GM18507 (cell line): ENCODE results near the gene EYA2.
"Not testable (repeated sequence)": the region's sequence is repeated elsewhere in the genome, so short reads cannot be mapped to it uniquely, and the experiment has no call there.

ENCODE experiments used
- DNase-seq: peaks from one replicate; pipeline ENCODE4 v3.0.0; 2011; ENCODE audit warnings: low read depth; ENCODE audit not compliant: insufficient read length; ENCODE audit errors: extremely low spot score
- FAIRE-seq: peaks from 2 replicates; lab custom pipeline; 2011; peaks lifted over from hg19 to GRCh38; lab: Jason Lieb, UNC

The EYA2 gene

DNA sequence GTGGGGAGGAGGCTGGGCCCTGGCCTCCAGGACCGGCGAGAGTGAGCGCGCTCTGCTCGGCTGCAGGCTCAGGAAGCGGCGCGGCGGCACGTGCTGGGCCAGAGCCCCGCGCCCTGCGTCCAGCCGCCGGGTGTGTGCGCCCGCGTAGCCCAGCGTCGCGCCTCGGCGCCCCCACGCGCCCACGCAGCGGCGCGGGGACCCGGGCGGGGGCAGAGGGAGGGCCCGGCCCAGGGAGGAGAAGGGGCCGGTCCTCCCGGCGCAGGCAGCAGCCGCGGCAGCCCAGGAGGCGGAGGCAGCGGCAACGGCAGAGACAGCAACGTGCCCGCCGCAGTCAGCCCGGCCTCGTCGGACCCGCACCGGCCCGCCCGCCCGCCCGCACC is at the start of gene EYA2:
Gene EYA2, plus strand, starts transcription at position 265 of the 380 bp plus-strand sequence. CDS start 95,168 bp downstream, outside the sequence.
- DNase-seq (no peak), FAIRE-seq (no peak)

- no peak for FAIRE-seq
- DNase-seq, result no peak
These were observed 49.7 kb upstream of the EYA2 start for GRCh38 chr20:46844965-46845364.

GRCh38 chr20:46849269-46849668 is 45.4 kb upstream of the EYA2 start:
- DNase-seq (no peak), FAIRE-seq (no peak)

DNA sequence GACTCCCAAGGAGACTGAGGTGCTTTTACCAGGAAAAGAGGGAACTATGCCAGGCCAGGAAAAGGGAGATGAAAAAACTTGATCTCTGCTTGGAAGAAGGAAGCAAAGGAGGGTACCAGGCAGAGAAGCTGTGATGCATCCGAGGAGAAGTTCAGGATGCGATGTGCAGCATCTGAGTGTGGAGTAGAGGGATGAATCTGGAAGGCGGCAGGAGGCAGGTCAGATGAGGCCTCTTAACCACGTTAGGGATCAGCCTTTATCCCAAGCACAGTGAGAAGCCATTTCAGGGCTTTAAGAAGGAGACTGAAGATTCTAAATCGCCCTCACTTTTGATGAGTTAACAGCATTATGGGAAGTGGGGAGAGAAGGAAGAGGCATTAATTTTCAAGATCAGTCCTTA is 44.9 kb upstream of the EYA2 start:
- FAIRE-seq (no peak), DNase-seq (no peak)

GRCh38 chr20:46850416-46850815 is 44.2 kb upstream of the EYA2 start:
- FAIRE-seq (no peak), DNase-seq (no peak)

DNA sequence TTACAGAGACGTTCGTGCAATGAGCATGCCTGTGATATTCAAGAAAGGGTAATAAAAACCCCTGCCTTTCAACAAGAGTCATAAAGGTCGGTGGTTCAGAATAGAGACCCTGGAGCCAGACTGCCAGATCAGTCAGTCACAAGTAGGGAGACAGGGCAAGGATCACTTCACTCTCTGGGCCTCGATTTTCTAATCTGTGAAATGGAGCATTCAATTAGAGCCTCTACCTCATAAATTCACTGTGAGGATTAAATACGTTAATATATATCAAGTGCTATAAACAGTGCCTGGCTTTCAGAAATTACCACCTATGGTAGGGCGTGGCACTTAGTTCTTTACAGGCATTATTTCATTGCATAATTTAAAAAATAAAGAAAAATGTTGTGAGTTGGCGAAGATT is 43.7 kb upstream of the EYA2 start:
- FAIRE-seq, result no peak
- no peak for DNase-seq

GRCh38 chr20:46851746-46852145 is 42.9 kb upstream of the EYA2 start:
- FAIRE-seq, result no peak
- no peak for DNase-seq

GRCh38 chr20:46852313-46852712 is 42.3 kb upstream of the EYA2 start:
- DNase-seq, result no peak
- no peak for FAIRE-seq

DNA sequence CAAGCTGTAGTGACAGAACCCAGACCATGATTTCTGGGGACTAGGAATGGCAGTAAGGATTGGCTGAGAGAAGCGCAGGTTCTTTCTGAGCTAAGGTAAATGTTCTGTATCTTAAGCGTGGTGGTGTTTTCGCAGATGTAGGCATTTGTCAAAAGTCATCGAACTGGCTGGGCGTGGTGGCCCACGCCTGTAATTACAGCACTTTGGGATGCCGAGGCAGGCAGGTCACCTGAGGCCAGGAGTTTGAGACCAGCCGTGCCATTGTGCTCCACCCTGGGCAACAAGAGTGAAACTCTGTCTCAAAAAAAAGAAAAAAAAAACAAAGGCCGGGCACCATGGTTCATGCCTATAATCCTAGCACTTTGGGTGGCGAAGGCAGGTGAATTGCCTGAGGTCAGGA is 40.7 kb upstream of the EYA2 start:
- no peak for FAIRE-seq
- DNase-seq, result no peak

DNA sequence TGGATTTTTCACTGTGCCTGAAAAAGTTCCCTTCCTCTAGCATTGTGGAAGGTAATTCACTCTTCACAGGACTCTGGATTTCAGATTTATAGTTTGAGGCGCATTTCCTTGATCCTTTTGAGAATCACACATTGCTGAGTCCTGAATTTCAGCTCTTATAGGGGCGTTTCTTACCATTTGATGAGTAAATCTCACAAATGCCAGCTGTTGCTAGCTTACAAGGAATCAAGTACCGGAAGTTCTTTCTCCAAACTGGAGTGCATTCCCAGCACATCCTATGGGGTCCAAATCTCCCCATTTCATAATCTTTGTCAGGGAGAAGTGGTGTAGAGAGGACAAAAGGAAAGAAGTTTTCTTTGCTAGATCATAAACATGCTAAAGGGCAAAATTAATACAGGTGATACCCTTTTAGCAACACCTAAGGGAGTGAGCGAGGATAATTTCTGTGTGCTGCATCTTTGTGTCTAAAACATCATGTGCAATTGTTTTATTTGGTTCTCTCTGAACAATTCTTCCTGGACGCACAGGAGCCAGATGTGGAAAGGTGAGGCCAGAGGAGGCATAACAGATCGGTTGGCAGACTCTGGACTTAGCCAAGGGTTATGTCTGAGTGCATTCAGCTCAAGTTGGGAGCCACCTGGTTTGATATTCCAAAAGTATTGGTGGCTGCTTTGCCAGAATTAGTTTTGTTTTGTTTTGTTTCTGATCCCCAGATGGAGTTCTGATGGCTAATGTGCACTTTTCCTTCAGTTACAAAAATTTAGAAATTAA is 37.4 kb upstream of the EYA2 start:
- no peak for DNase-seq

DNA sequence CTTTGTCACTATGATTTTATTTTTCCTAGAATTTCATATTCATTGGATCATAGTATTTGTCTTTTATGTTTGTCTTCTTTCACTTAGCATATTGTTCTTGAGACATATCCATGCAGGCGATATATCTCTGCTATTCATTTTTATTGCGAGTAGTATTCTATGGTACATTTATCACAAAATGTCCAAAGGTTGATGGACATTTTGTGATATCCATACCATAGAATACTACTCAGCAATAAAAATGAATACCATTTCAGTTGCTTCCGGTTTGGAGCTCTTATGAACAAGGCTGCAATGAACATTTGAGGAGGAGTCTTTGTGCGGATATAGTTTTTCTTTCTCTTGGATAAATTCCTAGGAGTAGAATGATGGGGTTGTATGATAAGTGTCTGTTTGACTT is 28.8 kb upstream of the EYA2 start:
- FAIRE-seq (no peak), DNase-seq (no peak)

More for the DNA sequence above, 37.4 kb upstream of the EYA2 start:
- no peak for FAIRE-seq

DNA sequence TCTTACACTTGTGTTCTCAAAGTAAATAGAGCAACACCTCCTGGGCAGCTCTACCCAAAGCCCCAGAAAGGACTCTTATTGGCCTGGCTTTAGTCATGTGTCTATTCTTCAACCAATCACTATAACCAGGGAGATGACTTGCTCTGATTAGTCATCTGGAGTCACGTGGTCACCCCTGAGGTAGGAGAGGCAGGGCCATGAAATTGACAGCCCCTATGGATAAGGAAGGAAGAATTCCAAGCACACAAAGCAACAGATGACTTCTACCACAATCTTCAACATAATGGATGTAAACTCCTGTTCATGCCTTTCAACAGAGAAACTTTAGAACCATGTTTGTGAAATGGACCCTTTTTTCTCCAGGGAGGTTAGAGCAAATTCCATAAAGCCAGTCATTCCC is 24.6 kb upstream of the EYA2 start:
- DNase-seq, result no peak
- FAIRE-seq, result no peak

GRCh38 chr20:46872328-46873211 is 22.1 kb upstream of the EYA2 start:
- DNase-seq, result no peak
- FAIRE-seq, result no peak

DNA sequence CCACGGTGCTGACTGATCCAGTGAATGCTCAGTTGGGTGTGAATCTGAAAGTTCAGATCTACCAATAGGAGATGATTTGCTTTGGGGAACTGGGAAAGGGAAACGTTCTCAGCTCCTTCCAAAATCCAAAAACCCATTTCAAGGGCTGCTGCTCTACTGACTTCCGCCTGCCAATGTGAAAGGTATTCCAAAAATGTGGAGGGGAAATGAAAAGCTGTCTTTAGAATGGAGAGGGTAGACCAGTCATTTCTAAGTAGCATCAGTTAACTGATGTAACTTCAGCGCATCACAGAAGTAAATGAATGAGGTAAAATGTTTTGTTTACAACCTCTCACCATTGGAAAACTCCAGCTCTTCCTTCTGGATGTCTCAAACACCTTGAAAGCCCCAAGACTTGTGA is 19.6 kb upstream of the EYA2 start:
- DNase-seq (no peak), FAIRE-seq (no peak)

DNA sequence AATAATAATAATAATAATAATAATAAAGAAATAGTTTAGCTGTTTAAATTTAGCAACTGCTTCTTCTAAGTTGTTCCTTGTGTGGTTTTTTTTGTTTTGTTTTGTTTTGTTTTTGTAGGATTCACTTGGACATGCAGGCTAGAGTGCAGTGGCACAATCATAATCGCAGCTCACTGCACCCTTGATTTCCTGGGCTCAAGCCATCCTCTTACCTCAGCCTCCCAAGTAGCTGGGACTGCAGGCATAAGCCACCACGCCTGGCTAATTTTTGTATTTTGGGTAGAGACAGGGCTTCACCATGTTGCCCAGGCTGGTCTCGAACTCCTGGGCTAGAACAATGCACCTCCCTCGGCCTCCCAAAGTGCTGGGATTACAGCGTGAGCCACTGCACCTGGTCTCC is 15.3 kb upstream of the EYA2 start:
- FAIRE-seq (no peak), DNase-seq (no peak)

- DNase-seq, FAIRE-seq: not testable (repeated sequence)
These were observed 14.7 kb upstream of the EYA2 start for GRCh38 chr20:46879963-46880362.

- DNase-seq (no peak), FAIRE-seq (no peak)
These were observed 10.8 kb upstream of the EYA2 start for GRCh38 chr20:46883892-46884291.

GRCh38 chr20:46890682-46891081 is 4.0 kb upstream of the EYA2 start:
- DNase-seq (no peak), FAIRE-seq (no peak)

DNA sequence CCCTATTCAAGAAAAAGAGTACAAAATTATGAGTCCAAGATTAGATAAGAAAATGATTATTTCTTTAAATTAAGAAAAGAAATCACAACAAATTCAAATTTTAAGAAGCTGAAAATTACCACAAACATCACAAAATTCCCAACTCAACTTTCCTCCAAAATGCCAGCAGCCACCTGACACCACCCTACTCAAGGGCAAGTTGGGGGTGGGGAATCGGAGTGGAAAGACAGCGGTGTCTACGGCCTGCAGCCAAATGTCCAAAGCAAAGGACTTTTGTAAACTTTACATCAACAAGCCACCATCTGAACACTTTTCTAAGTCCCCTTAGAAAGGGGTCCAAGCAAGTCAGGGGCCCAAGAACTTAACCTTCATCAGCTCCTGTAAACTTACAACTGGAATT is 1.6 kb upstream of the EYA2 start:
- FAIRE-seq (no peak), DNase-seq (no peak)

DNA sequence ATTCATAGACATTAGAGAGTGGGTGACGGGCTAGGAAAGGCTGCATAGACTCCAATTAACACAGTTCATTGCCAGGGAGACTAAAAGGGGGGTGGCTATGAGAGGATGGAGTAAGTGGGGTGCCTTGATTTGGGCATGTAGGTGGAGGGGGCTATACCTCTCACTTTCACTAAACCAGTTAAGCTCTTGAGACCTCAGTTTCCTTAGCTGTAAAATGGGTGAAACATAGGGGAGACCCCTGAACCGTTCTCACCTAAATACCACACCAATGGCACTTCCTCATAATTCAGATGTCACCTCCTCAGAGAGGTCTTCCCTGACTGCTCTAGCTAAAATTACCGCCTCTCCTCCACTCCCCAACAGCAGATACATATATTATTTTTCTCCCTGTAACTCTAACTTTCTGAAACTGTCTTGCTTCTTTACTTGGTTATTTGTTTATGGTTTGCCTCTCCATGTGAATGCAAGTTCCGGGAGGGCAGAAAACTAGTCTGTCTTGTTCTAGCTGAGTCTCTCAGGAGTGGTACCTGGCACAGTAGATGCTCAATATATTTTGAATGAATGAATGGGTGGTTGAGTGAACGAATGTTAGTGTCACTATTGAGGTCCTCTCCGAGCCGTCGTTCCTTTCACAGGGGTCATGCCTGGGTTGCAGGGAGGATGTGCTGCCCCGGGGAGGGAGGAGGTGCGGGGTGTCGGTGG is 615 bp upstream of the EYA2 start:
- DNase-seq (no peak), FAIRE-seq (no peak)
